Ishikawa (cell line): ENCODE data around the gene ERBB4.

Experiments used
- CEBPB ChIP-seq: IDR thresholded peaks from 2 replicates; pipeline ENCODE4 v1.6.1; 2012
- CREB1 ChIP-seq: IDR thresholded peaks from 2 replicates; pipeline ENCODE4 v1.6.1; 2012; ENCODE audit warnings: low read depth
- EGR1 ChIP-seq: IDR thresholded peaks from 2 replicates; pipeline ENCODE4 v1.6.1; 2012
- EP300 ChIP-seq: IDR thresholded peaks from 2 replicates; pipeline ENCODE4 v1.6.1; 2012; ENCODE audit warnings: borderline replicate concordance
- FOXM1 ChIP-seq: IDR thresholded peaks from 2 replicates; pipeline ENCODE4 v1.6.1; 2012; ENCODE audit warnings: low read depth, borderline replicate concordance
- MAX ChIP-seq: IDR thresholded peaks from 2 replicates; pipeline ENCODE4 v1.6.1; 2012
- NFIC ChIP-seq: IDR thresholded peaks from 2 replicates; pipeline ENCODE4 v1.6.1; 2012
- RAD21 ChIP-seq: IDR thresholded peaks from 2 replicates; pipeline ENCODE4 v1.6.1; 2012; ENCODE audit warnings: low read depth
- REST ChIP-seq: IDR thresholded peaks from 2 replicates; pipeline ENCODE4 v1.6.1; 2012; ENCODE audit warnings: low read depth, mild to moderate bottlenecking
- TAF1 ChIP-seq: IDR thresholded peaks from 2 replicates; pipeline ENCODE4 v1.6.1; 2012; ENCODE audit warnings: low read depth, mild to moderate bottlenecking
- TCF12 ChIP-seq: IDR thresholded peaks from 2 replicates; pipeline ENCODE4 v1.6.1; 2012; ENCODE audit warnings: low read depth
- TEAD4 ChIP-seq: IDR thresholded peaks from 2 replicates; pipeline ENCODE4 v1.6.1; 2012
- USF1 ChIP-seq: IDR thresholded peaks from 2 replicates; pipeline ENCODE4 v1.6.1; 2012
- YY1 ChIP-seq: IDR thresholded peaks from 2 replicates; pipeline ENCODE4 v1.6.1; 2012; ENCODE audit warnings: low read depth
- ZBTB7A ChIP-seq: IDR thresholded peaks from 2 replicates; pipeline ENCODE4 v1.6.1; 2012; ENCODE audit warnings: low read depth

Gene ERBB4

GRCh38 chr2:212013626-212014025 is 525.0 kb downstream of the ERBB4 start:
- TF ChIP-seq CREB1, result no peak
- no peak for TF ChIP-seq EGR1
- TF ChIP-seq EP300, result no peak
- TF ChIP-seq TCF12, result no peak
- TF ChIP-seq REST, result no peak
- TF ChIP-seq TEAD4, result no peak
- no peak for TF ChIP-seq ZBTB7A
- TF ChIP-seq CEBPB, result no peak
- TF ChIP-seq MAX, result no peak
- no peak for TF ChIP-seq YY1
- no peak for TF ChIP-seq FOXM1
- no peak for TF ChIP-seq RAD21
- TF ChIP-seq TAF1, result no peak
- TF ChIP-seq NFIC, result no peak

- no peak for TF ChIP-seq TEAD4
- no peak for TF ChIP-seq EP300
- no peak for TF ChIP-seq CEBPB
- TF ChIP-seq MAX, result no peak
- no peak for TF ChIP-seq USF1
- no peak for TF ChIP-seq YY1
- no peak for TF ChIP-seq NFIC
- TF ChIP-seq FOXM1, result no peak
- TF ChIP-seq TAF1, result no peak
- TF ChIP-seq CREB1, result no peak
- TF ChIP-seq EGR1, result no peak
- TF ChIP-seq TCF12, result no peak
- no peak for TF ChIP-seq RAD21
- TF ChIP-seq REST, result no peak
- TF ChIP-seq ZBTB7A, result no peak
Measured at GRCh38 chr2:212007972-212008371, 530.6 kb downstream of the ERBB4 start.

- TF ChIP-seq TCF12, result no peak
- peak; percentile 40 for TF ChIP-seq RAD21
Measured at GRCh38 chr2:212005085-212005671, 533.4 kb downstream of the ERBB4 start.

GRCh38 chr2:212001325-212001724 is 537.3 kb downstream of the ERBB4 start:
- TF ChIP-seq CREB1, result no peak
- no peak for TF ChIP-seq TEAD4
- TF ChIP-seq NFIC, result no peak
- TF ChIP-seq TAF1, result no peak
- TF ChIP-seq YY1, result no peak
- no peak for TF ChIP-seq MAX
- TF ChIP-seq RAD21, result no peak
- no peak for TF ChIP-seq USF1
- TF ChIP-seq FOXM1, result no peak
- TF ChIP-seq EP300, result no peak
- no peak for TF ChIP-seq REST
- TF ChIP-seq CEBPB, result no peak
- TF ChIP-seq ZBTB7A, result no peak
- TF ChIP-seq TCF12, result no peak
